Mesenchymal stem cell (in vitro differentiated cells and primary cell): ENCODE data around the gene TANC1.
A peak's percentile ranks its signal among the peaks of the same experiment; 100 is the strongest.

Source experiments
- DNase-seq: peaks from one replicate; pipeline ENCODE4 v3.0.0-alpha.2; 2013
- H2AFZ ChIP-seq: one replicate; pipeline ENCODE4 v1.6.1; 2013; ENCODE audit warnings: low read depth, mild to moderate bottlenecking, control low read depth, inconsistent platforms, low read length, moderate library complexity
- H2AK5ac ChIP-seq: 2 replicates; pipeline ENCODE4 v1.6.1; 2013; ENCODE audit warnings: low read length, moderate library complexity, mild to moderate bottlenecking, inconsistent platforms; ENCODE audit not compliant: severe bottlenecking
- H2BK120ac ChIP-seq: one replicate; pipeline ENCODE4 v1.6.1; 2013; ENCODE audit warnings: low read depth, mild to moderate bottlenecking, inconsistent platforms, low read length, moderate library complexity
- H2BK12ac ChIP-seq, 2 experiments: one replicate each; pipeline ENCODE4 v1.6.1; 2013; ENCODE audit warnings: inconsistent platforms in 2 of 2, low read length in 2 of 2, mild to moderate bottlenecking in 2 of 2, moderate library complexity in 2 of 2, control low read depth in 1 of 2
- H2BK15ac ChIP-seq: one replicate; pipeline ENCODE4 v1.6.1; 2013; ENCODE audit warnings: mild to moderate bottlenecking, low read depth, inconsistent platforms; ENCODE audit not compliant: poor library complexity, severe bottlenecking
- H2BK5ac ChIP-seq: 2 replicates; pipeline ENCODE4 v1.6.1; 2013; ENCODE audit warnings: low read depth, mild to moderate bottlenecking, low read length, control low read depth, inconsistent platforms; ENCODE audit not compliant: poor library complexity, severe bottlenecking
- H3K14ac ChIP-seq, 2 experiments: one replicate each; pipeline ENCODE4 v1.6.1; 2013; ENCODE audit warnings: inconsistent platforms in 2 of 2, low read length in 2 of 2, control low read depth in 1 of 2, mild to moderate bottlenecking in 1 of 2, moderate library complexity in 1 of 2
- H3K18ac ChIP-seq, 2 experiments: one replicate each; pipeline ENCODE4 v1.6.1; 2013; ENCODE audit warnings: inconsistent platforms in 2 of 2, low read length in 2 of 2, control low read depth in 1 of 2, low read depth in 1 of 2, mild to moderate bottlenecking in 1 of 2
- H3K23ac ChIP-seq, 2 experiments: one replicate each; pipeline ENCODE4 v1.6.1; 2013; ENCODE audit warnings: inconsistent platforms in 2 of 2, low read length in 2 of 2, mild to moderate bottlenecking in 2 of 2, moderate library complexity in 2 of 2, control low read depth in 1 of 2
- H3K27ac ChIP-seq: 2 replicates; pipeline ENCODE4 v1.5.1; 2013; ENCODE audit warnings: mild to moderate bottlenecking, moderate library complexity, low read length, control low read depth, inconsistent platforms; ENCODE audit not compliant: poor library complexity, severe bottlenecking
- H3K27me3 ChIP-seq, 2 experiments: 2 replicates each; pipeline versions ENCODE4 v1.6.1 to v1.7.0; 2013; ENCODE audit warnings: low read length in 2 of 2, mild to moderate bottlenecking in 2 of 2, moderate library complexity in 2 of 2, control low read depth in 1 of 2, inconsistent platforms in 1 of 2; ENCODE audit not compliant: control insufficient read depth in 1 of 2, insufficient read depth in 1 of 2
- H3K36me3 ChIP-seq, 2 experiments: 2 replicates each; pipeline versions ENCODE4 v1.6.1 to v1.7.0; 2013; ENCODE audit warnings: low read length in 2 of 2, control low read depth in 1 of 2, inconsistent platforms in 1 of 2, low read depth in 1 of 2, mild to moderate bottlenecking in 1 of 2; ENCODE audit not compliant: insufficient read depth in 2 of 2, control insufficient read depth in 1 of 2
- H3K4ac ChIP-seq, 2 experiments: one replicate each; pipeline ENCODE4 v1.6.1; 2013; ENCODE audit warnings: inconsistent platforms in 2 of 2, low read length in 2 of 2, mild to moderate bottlenecking in 2 of 2, moderate library complexity in 2 of 2, control low read depth in 1 of 2, low read depth in 1 of 2
- H3K4me1 ChIP-seq: 2 replicates; pipeline ENCODE4 v1.6.1; 2013; ENCODE audit warnings: low read depth, low read length, control low read depth; ENCODE audit not compliant: control insufficient read depth, insufficient read depth
- H3K4me2 ChIP-seq: 2 replicates; pipeline ENCODE4 v1.6.1; 2013; ENCODE audit warnings: low read length, mild to moderate bottlenecking, inconsistent platforms; ENCODE audit not compliant: poor library complexity, severe bottlenecking
- H3K4me3 ChIP-seq, 2 experiments: 2 replicates each; pipeline versions ENCODE4 v1.5.1 to v1.7.0; 2013; ENCODE audit warnings: low read length in 2 of 2, mild to moderate bottlenecking in 2 of 2, control low read depth in 1 of 2, low read depth in 1 of 2; ENCODE audit not compliant: insufficient read depth in 1 of 2
- H3K79me1 ChIP-seq: replicated peaks from 2 replicates; pipeline ENCODE4 v1.6.1; 2013; ENCODE audit warnings: mild to moderate bottlenecking, control low read depth, low read length, inconsistent platforms; ENCODE audit not compliant: poor library complexity, severe bottlenecking
- H3K9ac ChIP-seq: 2 replicates; pipeline ENCODE4 v1.7.0; 2013; ENCODE audit warnings: mild to moderate bottlenecking, low read length, moderate library complexity
- H3K9me3 ChIP-seq: 2 replicates; pipeline ENCODE4 v1.7.0; 2013; ENCODE audit warnings: mild to moderate bottlenecking, low read length; ENCODE audit not compliant: control insufficient read depth
- H4K8ac ChIP-seq: one replicate; pipeline ENCODE4 v1.6.1; 2013; ENCODE audit warnings: inconsistent platforms, mild to moderate bottlenecking, low read length, moderate library complexity
- H4K91ac ChIP-seq: one replicate; pipeline ENCODE4 v1.6.1; 2013; ENCODE audit warnings: mild to moderate bottlenecking, low read length, inconsistent platforms
- WGBS: methylation state at CpG from one replicate; pipeline ENCODE4 v1.1.7; 2013; ENCODE audit warnings: mixed read lengths; 5-methylcytosine and 5-hydroxymethylcytosine counted together

TANC1 gene

GRCh38 chr2:159054032-159054334 lies 85.5 kb downstream of the TANC1 start:
- Histone ChIP-seq H2BK5ac (no peak overlapping the region), H3K18ac (peak overlapping the region in 1 of 2 experiments; percentile 14), H3K14ac (no peak overlapping the region), H3K23ac (no peak overlapping the region), H3K36me3 (no peaks in the 10 kb centered on the region), H3K79me1 (peaks cover 42% of the 10 kb centered on the region), H3K27me3 (no peaks in the 10 kb centered on the region), H3K4me2 (no peak overlapping the region), H3K9ac (no peak overlapping the region), H2BK12ac (peak overlapping the region in 1 of 2 experiments; percentile 12), H3K4ac (no peak overlapping the region), H4K8ac (no peak overlapping the region), H4K91ac (peak overlapping the region; percentile 59), H2AFZ (no peak overlapping the region), H3K4me3 (no peak overlapping the region), H2BK120ac (no peak overlapping the region), H3K4me1 (no peaks in the 10 kb centered on the region), H3K27ac (no peak overlapping the region), H2AK5ac (peak overlapping the region; percentile 24), H2BK15ac (no peak overlapping the region), H3K9me3 (no peaks in the 10 kb centered on the region)
- DNase-seq, result no peak
- 84% methylated on average over 1 of the region's 3 CpGs for WGBS

GRCh38 chr2:159054985-159055384 lies 86.5 kb downstream of the TANC1 start:
- Histone ChIP-seq H2BK120ac (no peak overlapping the region), H2BK15ac (no peak overlapping the region), H3K9ac (no peak overlapping the region), H3K23ac (no peak overlapping the region), H3K18ac (no peak overlapping the region), H2AK5ac (no peak overlapping the region), H3K79me1 (peaks cover 38% of the 10 kb centered on the region), H2BK5ac (no peak overlapping the region), H3K36me3 (no peaks in the 10 kb centered on the region), H2BK12ac (no peak overlapping the region), H3K14ac (no peak overlapping the region), H3K4me1 (no peaks in the 10 kb centered on the region), H3K4me2 (no peak overlapping the region), H2AFZ (no peak overlapping the region), H3K9me3 (no peaks in the 10 kb centered on the region), H3K27ac (no peak overlapping the region), H4K8ac (no peak overlapping the region), H3K4ac (no peak overlapping the region), H3K27me3 (no peaks in the 10 kb centered on the region), H4K91ac (no peak overlapping the region), H3K4me3 (no peak overlapping the region)
- no peak for DNase-seq
- 99% methylated on average over 4 of the region's 4 CpGs for WGBS

DNA sequence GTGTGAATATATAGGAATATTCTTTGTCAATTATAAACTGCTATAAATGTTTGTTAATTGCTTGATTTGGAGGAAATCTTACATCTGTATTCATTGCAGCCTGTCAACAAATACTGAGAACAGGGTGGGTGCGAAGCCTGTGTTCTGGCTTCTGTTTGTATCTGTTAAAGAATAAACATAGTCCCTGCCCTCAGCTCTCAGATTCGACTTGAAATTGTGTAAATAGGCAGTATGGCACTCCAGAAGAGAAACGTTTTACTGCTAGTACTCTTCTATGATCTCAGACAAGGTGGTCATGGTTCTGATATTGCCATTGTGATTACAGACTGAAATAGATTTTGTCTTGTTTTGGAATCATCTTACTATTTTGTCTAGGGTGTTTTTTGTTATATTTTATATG lies 92.1 kb downstream of the TANC1 start:
- no peaks in the 10 kb centered on the region for H3K9me3 ChIP-seq
- H3K27me3 ChIP-seq, result no peaks in the 10 kb centered on the region
- no peak overlapping the region for H2AFZ ChIP-seq
- H3K4me1 ChIP-seq, result peaks cover 8% of the 10 kb centered on the region
- H4K91ac ChIP-seq, result no peak overlapping the region
- no peak overlapping the region for H4K8ac ChIP-seq
- no peak overlapping the region for H3K14ac ChIP-seq
- DNase-seq, result no peak
- H3K9ac ChIP-seq, result no peak overlapping the region
- H2BK15ac ChIP-seq, result no peak overlapping the region
- H3K18ac ChIP-seq, result no peak overlapping the region
- no peak overlapping the region for H2BK12ac ChIP-seq
- H3K27ac ChIP-seq, result no peak overlapping the region
- no peak overlapping the region for H2BK5ac ChIP-seq
- H2BK120ac ChIP-seq, result no peak overlapping the region
- no peak overlapping the region for H3K4ac ChIP-seq
- no peaks in the 10 kb centered on the region for H3K36me3 ChIP-seq
- H3K4me2 ChIP-seq, result no peak overlapping the region
- 65% methylated on average over 3 of the region's 3 CpGs for WGBS
- no peak overlapping the region for H3K4me3 ChIP-seq
- no peak overlapping the region for H3K23ac ChIP-seq
- no peak overlapping the region for H2AK5ac ChIP-seq
- H3K79me1 ChIP-seq, result peaks cover 21% of the 10 kb centered on the region

DNA sequence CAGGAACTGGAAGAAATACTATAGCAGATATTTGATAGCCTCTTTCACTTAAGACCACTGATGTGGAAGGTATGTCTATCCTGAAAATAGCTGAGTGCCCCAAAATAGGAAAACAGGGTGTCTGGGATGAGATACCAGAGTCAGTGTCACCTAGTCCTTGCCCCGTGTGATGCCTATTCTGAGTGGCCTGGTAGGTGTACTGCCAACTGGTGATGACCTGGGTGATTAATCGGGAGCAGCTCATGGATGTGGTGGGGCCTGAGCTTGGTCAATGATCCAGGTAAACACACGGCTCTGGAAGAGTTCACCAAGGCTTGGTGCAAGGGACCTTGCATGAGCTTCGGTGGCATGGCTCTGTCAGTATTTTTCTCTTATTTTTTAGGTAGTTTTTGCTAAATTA lies 95.2 kb downstream of the TANC1 start:
- Histone ChIP-seq H3K4me2 (no peak overlapping the region), H3K23ac (no peak overlapping the region), H3K18ac (no peak overlapping the region), H3K4me3 (no peak overlapping the region), H2AK5ac (no peak overlapping the region), H3K36me3 (peaks cover 0 to 6% of the 10 kb centered on the region in 2 experiments), H4K8ac (no peak overlapping the region), H2BK15ac (no peak overlapping the region), H2BK5ac (no peak overlapping the region), H3K4me1 (peaks cover 12% of the 10 kb centered on the region), H3K27me3 (no peaks in the 10 kb centered on the region), H2BK12ac (no peak overlapping the region), H4K91ac (no peak overlapping the region), H3K79me1 (peaks cover 9% of the 10 kb centered on the region), H3K9me3 (no peaks in the 10 kb centered on the region), H3K14ac (no peak overlapping the region), H2BK120ac (no peak overlapping the region), H3K9ac (no peak overlapping the region), H3K27ac (no peak overlapping the region), H3K4ac (no peak overlapping the region), H2AFZ (no peak overlapping the region)
- DNase-seq, result no peak
- WGBS, result 98% methylated on average over 3 of the region's 4 CpGs
